IPS-18a (cell line): ENCODE measurements around the gene ZNF652.
"Not testable (repeated sequence)": the region's sequence is repeated elsewhere in the genome, so short reads cannot be mapped to it uniquely, and the experiment has no call there.

ENCODE experiments used
- H3K27ac ChIP-seq: one replicate; pipeline ENCODE4 v1.5.1; 2013; ENCODE audit warnings: low read length
- H3K27me3 ChIP-seq: one replicate; pipeline ENCODE4 v1.6.1; 2013; ENCODE audit warnings: mild to moderate bottlenecking, low read length; ENCODE audit not compliant: control insufficient read depth, insufficient read depth
- H3K36me3 ChIP-seq: one replicate; pipeline ENCODE4 v1.6.1; 2013; ENCODE audit warnings: low read depth, low read length; ENCODE audit not compliant: control insufficient read depth
- H3K4me1 ChIP-seq: one replicate; pipeline ENCODE4 v1.6.1; 2013; ENCODE audit warnings: low read depth, low read length; ENCODE audit not compliant: control insufficient read depth
- H3K4me3 ChIP-seq: one replicate; pipeline ENCODE4 v1.5.1; 2013; ENCODE audit warnings: low read length
- H3K9ac ChIP-seq: one replicate; pipeline ENCODE4 v1.6.1; 2013; ENCODE audit warnings: mild to moderate bottlenecking, low read length, moderate library complexity
- H3K9me3 ChIP-seq: one replicate; pipeline ENCODE4 v1.6.1; 2013; ENCODE audit warnings: low read depth, low read length; ENCODE audit not compliant: control insufficient read depth

The ZNF652 gene

GRCh38 chr17:49365126-49365525 lies 3.1 kb upstream of the ZNF652 start:
- H3K27me3 ChIP-seq, H3K4me3 ChIP-seq, H3K27ac ChIP-seq, H3K9ac ChIP-seq, H3K9me3 ChIP-seq, H3K36me3 ChIP-seq: not testable (repeated sequence)
- peaks cover 12% of the 10 kb centered on the region for H3K4me1 ChIP-seq

GRCh38 chr17:49364119-49364518 lies 2.1 kb upstream of the ZNF652 start:
- peaks cover 19% of the 10 kb centered on the region for H3K4me1 ChIP-seq
- no peaks in the 10 kb centered on the region for H3K27me3 ChIP-seq
- H3K4me3 ChIP-seq: no peak overlapping the region
- H3K27ac ChIP-seq: no peak overlapping the region
- no peaks in the 10 kb centered on the region for H3K9me3 ChIP-seq
- no peaks in the 10 kb centered on the region for H3K36me3 ChIP-seq
- no peak overlapping the region for H3K9ac ChIP-seq

GRCh38 chr17:49363251-49363650 lies 1.2 kb upstream of the ZNF652 start:
- Histone ChIP-seq H3K9me3 (no peaks in the 10 kb centered on the region), H3K27ac (no peak overlapping the region), H3K4me3 (peak overlapping the region; percentile 77), H3K4me1 (peaks cover 22% of the 10 kb centered on the region), H3K36me3 (no peaks in the 10 kb centered on the region), H3K9ac (no peak overlapping the region), H3K27me3 (no peaks in the 10 kb centered on the region)

- H3K9ac ChIP-seq: peak overlapping the region; percentile 6
- no peaks in the 10 kb centered on the region for H3K27me3 ChIP-seq
- peak overlapping the region; percentile 77 for H3K4me3 ChIP-seq
- H3K4me1 ChIP-seq: peaks cover 22% of the 10 kb centered on the region
- H3K9me3 ChIP-seq: no peaks in the 10 kb centered on the region
- H3K36me3 ChIP-seq: no peaks in the 10 kb centered on the region
- H3K27ac ChIP-seq: no peak overlapping the region
Measured at GRCh38 chr17:49362723-49363117, 670 bp upstream of the ZNF652 start.

GRCh38 chr17:49361129-49361901 lies 735 bp downstream of the ZNF652 start:
- Histone ChIP-seq H3K9ac (peak overlapping the region; percentile 81), H3K36me3 (no peaks in the 10 kb centered on the region), H3K27ac (peak overlapping the region; percentile 13), H3K4me1 (peaks cover 22% of the 10 kb centered on the region), H3K4me3 (peak overlapping the region; percentile 77), H3K27me3 (no peaks in the 10 kb centered on the region), H3K9me3 (no peaks in the 10 kb centered on the region)

GRCh38 chr17:49360796-49361128 lies 1.3 kb downstream of the ZNF652 start:
- no peaks in the 10 kb centered on the region for H3K27me3 ChIP-seq
- H3K36me3 ChIP-seq: no peaks in the 10 kb centered on the region
- no peaks in the 10 kb centered on the region for H3K9me3 ChIP-seq
- H3K27ac ChIP-seq: no peak overlapping the region
- peak overlapping the region; percentile 81 for H3K9ac ChIP-seq
- H3K4me3 ChIP-seq: peak overlapping the region; percentile 77
- H3K4me1 ChIP-seq: peaks cover 22% of the 10 kb centered on the region

GRCh38 chr17:49359990-49360795 lies 1.9 kb downstream of the ZNF652 start:
- Histone ChIP-seq H3K9me3 (no peaks in the 10 kb centered on the region), H3K9ac (peak overlapping the region; percentile 81), H3K4me3 (peak overlapping the region; percentile 77), H3K4me1 (peaks cover 22% of the 10 kb centered on the region), H3K27ac (no peak overlapping the region), H3K36me3 (no peaks in the 10 kb centered on the region), H3K27me3 (no peaks in the 10 kb centered on the region)

GRCh38 chr17:49358641-49359247 lies 3.3 kb downstream of the ZNF652 start:
- Histone ChIP-seq H3K4me3 (no peak overlapping the region), H3K9me3 (no peaks in the 10 kb centered on the region), H3K9ac (no peak overlapping the region), H3K36me3 (no peaks in the 10 kb centered on the region), H3K27me3 (no peaks in the 10 kb centered on the region), H3K4me1 (peaks cover 22% of the 10 kb centered on the region), H3K27ac (no peak overlapping the region)

- H3K4me1 ChIP-seq: peaks cover 18% of the 10 kb centered on the region
- H3K27ac ChIP-seq: no peak overlapping the region
- no peaks in the 10 kb centered on the region for H3K27me3 ChIP-seq
- H3K9me3 ChIP-seq: no peaks in the 10 kb centered on the region
- H3K36me3 ChIP-seq: no peaks in the 10 kb centered on the region
- no peak overlapping the region for H3K4me3 ChIP-seq
- H3K9ac ChIP-seq: no peak overlapping the region
Measured at GRCh38 chr17:49357516-49357915, 4.5 kb downstream of the ZNF652 start.

GRCh38 chr17:49356320-49356719 lies 5.7 kb downstream of the ZNF652 start:
- no peaks in the 10 kb centered on the region for H3K36me3 ChIP-seq
- no peaks in the 10 kb centered on the region for H3K9me3 ChIP-seq
- no peak overlapping the region for H3K9ac ChIP-seq
- peaks cover 18% of the 10 kb centered on the region for H3K4me1 ChIP-seq
- no peak overlapping the region for H3K4me3 ChIP-seq
- H3K27ac ChIP-seq: no peak overlapping the region
- H3K27me3 ChIP-seq: no peaks in the 10 kb centered on the region

- Histone ChIP-seq H3K9ac (no peak overlapping the region), H3K4me3 (no peak overlapping the region), H3K9me3 (no peaks in the 10 kb centered on the region), H3K27me3 (no peaks in the 10 kb centered on the region), H3K27ac (no peak overlapping the region), H3K4me1 (peaks cover 2% of the 10 kb centered on the region), H3K36me3 (no peaks in the 10 kb centered on the region)
Measured at GRCh38 chr17:49353607-49354006, 8.4 kb downstream of the ZNF652 start.
